Cardiac ventricle fibroblast (primary cell): ENCODE measurements around the gene STK40. TPM values are rescaled to one million over a fixed set of nuclear protein-coding genes. Genes with fewer than 3 reads are reported as not detected.

Source experiments
- total RNA-seq: library from RNA; depleted of rRNA; stranded (reverse); fragments of >200 nt; gene quantifications from 2 replicates; pipeline ENCODE4 v1.2.3, GENCODE V29; 2015

The STK40 gene
- total RNA-seq = 11.9 and 18.5 TPM in 2 replicates

GRCh38 chr1:36385410-36386264 lies at the start of gene STK40:
TSS of gene STK40 (minus strand) at chr1:36385924. CDS start at chr1:36361332, 24,592 bp downstream.

GRCh38 chr1:36397378-36398230 lies 11.9 kb upstream of the STK40 start, which contains the start of gene LSM10:
TSS of gene LSM10 (minus strand) at chr1:36397908. CDS start at chr1:36394129, 3,779 bp downstream.

GRCh38 chr1:36323636-36324352 lies 61.9 kb downstream of the STK40 start, which contains the start of gene EVA1B:
TSS of gene EVA1B (minus strand) at chr1:36323645. CDS start at chr1:36323037, 608 bp downstream.

GRCh38 chr1:36306210-36306901 lies 79.4 kb downstream of the STK40 start, which contains the start of gene SH3D21:
TSS of gene SH3D21 (plus strand) at chr1:36306368. CDS start at chr1:36306421, 53 bp downstream.

Other genes starting within 250 kb of the STK40 start
- 53.1 and 59.2 TPM in 2 replicates for gene TRAPPC3, start 236.4 kb downstream of the STK40 start, total RNA-seq
- gene MAP7D1, start 229.8 kb downstream of the STK40 start, total RNA-seq = 98.2 and 104 TPM in 2 replicates
- gene THRAP3, start 161.5 kb downstream of the STK40 start, total RNA-seq = 79.4 and 89.7 TPM in 2 replicates
- 1.7 and 2.6 TPM in 2 replicates for gene SH3D21, start 79.6 kb downstream of the STK40 start, total RNA-seq
- gene EVA1B, start 62.3 kb downstream of the STK40 start, total RNA-seq = 196 and 276 TPM in 2 replicates
- 40.0 and 42.3 TPM in 2 replicates for gene LSM10, start 12.0 kb upstream of the STK40 start, total RNA-seq
- 4.7 and 5.8 TPM in 2 replicates for gene OSCP1, start 64.5 kb upstream of the STK40 start, total RNA-seq
- 46.0 and 50.7 TPM in 2 replicates for gene MRPS15, start 78.5 kb upstream of the STK40 start, total RNA-seq
- not detected in 2 replicates for gene CSF3R, start 97.0 kb upstream of the STK40 start, total RNA-seq